ENCODE data around the gene UQCR10. TPM values are rescaled to one million over a fixed set of nuclear protein-coding genes. Genes with fewer than 3 reads are reported as not detected.

UQCR10 gene
- total RNA-seq, 1 experiment from 2014 or later: 74.1 TPM

GRCh38 chr22:29780748-29781676 is 13.8 kb downstream of the UQCR10 start:
- no peak for DNase-seq
- no peaks in the 10 kb centered on the region for H3K36me3 ChIP-seq (ENCODE audit: insufficient read depth, low read length)
- no peaks in the 10 kb centered on the region for H4K20me1 ChIP-seq (ENCODE audit: insufficient read depth, low read depth, low read length)
- H3K4me2 ChIP-seq (ENCODE audit: low read depth, low read length, poor library complexity, severe bottlenecking): no peak overlapping the region
- H3K9me3 ChIP-seq (ENCODE audit: low read length): no peaks in the 10 kb centered on the region
- H3K27ac ChIP-seq (ENCODE audit: low read length): no peak overlapping the region
- no peaks in the 10 kb centered on the region for H3K27me3 ChIP-seq (ENCODE audit: low read length)
- peaks cover 3% of the 10 kb centered on the region; the same call in 1 of the 2 replicates for H3K4me1 ChIP-seq (ENCODE audit: low read length)
- no peak overlapping the region for H2AFZ ChIP-seq (ENCODE audit: low read length)
- no peaks in the 10 kb centered on the region for H3K9me2 ChIP-seq (replicated peaks; ENCODE audit: insufficient read depth, low read length)
- H3K79me2 ChIP-seq (ENCODE audit: low read length): no peaks in the 10 kb centered on the region
- no peak overlapping the region for H3K4me3 ChIP-seq (ENCODE audit: low read length)
- H3K9ac ChIP-seq (ENCODE audit: low read length): no peak overlapping the region

GRCh38 chr22:29782061-29782845 is 15.1 kb downstream of the UQCR10 start:
- no peaks in the 10 kb centered on the region for H3K79me2 ChIP-seq (ENCODE audit: low read length)
- no peak for DNase-seq
- no peaks in the 10 kb centered on the region for H3K9me3 ChIP-seq (ENCODE audit: low read length)
- no peaks in the 10 kb centered on the region for H4K20me1 ChIP-seq (ENCODE audit: insufficient read depth, low read depth, low read length)
- no peak overlapping the region for H3K9ac ChIP-seq (ENCODE audit: low read length)
- no peaks in the 10 kb centered on the region for H3K9me2 ChIP-seq (replicated peaks; ENCODE audit: insufficient read depth, low read length)
- H3K4me2 ChIP-seq (ENCODE audit: low read depth, low read length, poor library complexity, severe bottlenecking): no peak overlapping the region
- no peaks in the 10 kb centered on the region for H3K27me3 ChIP-seq (ENCODE audit: low read length)
- no peak overlapping the region for H3K27ac ChIP-seq (ENCODE audit: low read length)
- H3K4me3 ChIP-seq (ENCODE audit: low read length): no peak overlapping the region
- H3K4me1 ChIP-seq (ENCODE audit: low read length): peaks cover 3% of the 10 kb centered on the region; the same call in 1 of the 2 replicates
- no peaks in the 10 kb centered on the region for H3K36me3 ChIP-seq (ENCODE audit: insufficient read depth, low read length)
- no peak overlapping the region for H2AFZ ChIP-seq (ENCODE audit: low read length)

- Histone ChIP-seq H3K27me3 (ENCODE audit: low read length) (no peaks in the 10 kb centered on the region), H2AFZ (ENCODE audit: low read length) (no peak overlapping the region), H3K4me1 (ENCODE audit: low read length) (peaks cover 3% of the 10 kb centered on the region; the same call in 1 of the 2 replicates), H3K79me2 (ENCODE audit: low read length) (no peaks in the 10 kb centered on the region), H3K9me2 (replicated peaks; ENCODE audit: insufficient read depth, low read length) (no peaks in the 10 kb centered on the region), H3K36me3 (ENCODE audit: insufficient read depth, low read length) (no peaks in the 10 kb centered on the region), H3K9ac (ENCODE audit: low read length) (no peak overlapping the region), H4K20me1 (ENCODE audit: insufficient read depth, low read depth, low read length) (no peaks in the 10 kb centered on the region), H3K4me2 (ENCODE audit: low read depth, low read length, poor library complexity, severe bottlenecking) (no peak overlapping the region), H3K9me3 (ENCODE audit: low read length) (no peaks in the 10 kb centered on the region), H3K4me3 (ENCODE audit: low read length) (no peak overlapping the region), H3K27ac (ENCODE audit: low read length) (no peak overlapping the region)
- DNase-seq: no peak
Observed at GRCh38 chr22:29784451-29785361, 17.5 kb downstream of the UQCR10 start.

GRCh38 chr22:29786031-29786430 is 18.9 kb downstream of the UQCR10 start:
- Histone ChIP-seq H3K36me3 (ENCODE audit: insufficient read depth, low read length) (no peaks in the 10 kb centered on the region), H4K20me1 (ENCODE audit: insufficient read depth, low read depth, low read length) (no peaks in the 10 kb centered on the region), H3K27ac (ENCODE audit: low read length) (no peak overlapping the region), H3K9me2 (replicated peaks; ENCODE audit: insufficient read depth, low read length) (no peaks in the 10 kb centered on the region), H3K27me3 (ENCODE audit: low read length) (no peaks in the 10 kb centered on the region), H3K4me3 (ENCODE audit: low read length) (no peak overlapping the region), H2AFZ (ENCODE audit: low read length) (no peak overlapping the region), H3K79me2 (ENCODE audit: low read length) (no peaks in the 10 kb centered on the region), H3K4me1 (ENCODE audit: low read length) (peaks cover 3% of the 10 kb centered on the region; the same call in 1 of the 2 replicates), H3K9me3 (ENCODE audit: low read length) (no peaks in the 10 kb centered on the region), H3K9ac (ENCODE audit: low read length) (no peak overlapping the region), H3K4me2 (ENCODE audit: low read depth, low read length, poor library complexity, severe bottlenecking) (no peak overlapping the region)
- DNase-seq: no peak

GRCh38 chr22:29787371-29787980 is 20.3 kb downstream of the UQCR10 start:
- H3K27me3 ChIP-seq (ENCODE audit: low read length): no peaks in the 10 kb centered on the region
- H3K4me2 ChIP-seq (ENCODE audit: low read depth, low read length, poor library complexity, severe bottlenecking): no peak overlapping the region
- no peaks in the 10 kb centered on the region for H4K20me1 ChIP-seq (ENCODE audit: insufficient read depth, low read depth, low read length)
- H2AFZ ChIP-seq (ENCODE audit: low read length): no peak overlapping the region
- H3K27ac ChIP-seq (ENCODE audit: low read length): no peak overlapping the region
- H3K4me1 ChIP-seq (ENCODE audit: low read length): peaks cover 3% of the 10 kb centered on the region; the same call in 1 of the 2 replicates
- DNase-seq: no peak
- H3K9ac ChIP-seq (ENCODE audit: low read length): no peak overlapping the region
- no peaks in the 10 kb centered on the region for H3K9me3 ChIP-seq (ENCODE audit: low read length)
- no peaks in the 10 kb centered on the region for H3K9me2 ChIP-seq (replicated peaks; ENCODE audit: insufficient read depth, low read length)
- no peak overlapping the region for H3K4me3 ChIP-seq (ENCODE audit: low read length)
- H3K79me2 ChIP-seq (ENCODE audit: low read length): no peaks in the 10 kb centered on the region
- H3K36me3 ChIP-seq (ENCODE audit: insufficient read depth, low read length): no peaks in the 10 kb centered on the region

GRCh38 chr22:29788339-29789279 is 21.4 kb downstream of the UQCR10 start:
- no peak overlapping the region for H3K4me3 ChIP-seq (ENCODE audit: low read length)
- no peak overlapping the region for H3K27ac ChIP-seq (ENCODE audit: low read length)
- no peak overlapping the region for H3K9ac ChIP-seq (ENCODE audit: low read length)
- H3K4me1 ChIP-seq (ENCODE audit: low read length): peaks cover 3% of the 10 kb centered on the region; the same call in 1 of the 2 replicates
- no peaks in the 10 kb centered on the region for H4K20me1 ChIP-seq (ENCODE audit: insufficient read depth, low read depth, low read length)
- no peaks in the 10 kb centered on the region for H3K27me3 ChIP-seq (ENCODE audit: low read length)
- H3K9me2 ChIP-seq (replicated peaks; ENCODE audit: insufficient read depth, low read length): no peaks in the 10 kb centered on the region
- no peaks in the 10 kb centered on the region for H3K36me3 ChIP-seq (ENCODE audit: insufficient read depth, low read length)
- no peaks in the 10 kb centered on the region for H3K9me3 ChIP-seq (ENCODE audit: low read length)
- H3K79me2 ChIP-seq (ENCODE audit: low read length): no peaks in the 10 kb centered on the region
- no peak overlapping the region for H3K4me2 ChIP-seq (ENCODE audit: low read depth, low read length, poor library complexity, severe bottlenecking)
- no peak for DNase-seq
- H2AFZ ChIP-seq (ENCODE audit: low read length): no peak overlapping the region

- Histone ChIP-seq H3K9ac (ENCODE audit: low read length) (no peak overlapping the region), H2AFZ (ENCODE audit: low read length) (no peak overlapping the region), H3K9me3 (ENCODE audit: low read length) (no peaks in the 10 kb centered on the region), H3K9me2 (replicated peaks; ENCODE audit: insufficient read depth, low read length) (no peaks in the 10 kb centered on the region), H4K20me1 (ENCODE audit: insufficient read depth, low read depth, low read length) (no peaks in the 10 kb centered on the region), H3K4me2 (ENCODE audit: low read depth, low read length, poor library complexity, severe bottlenecking) (no peak overlapping the region), H3K27ac (ENCODE audit: low read length) (no peak overlapping the region), H3K4me1 (ENCODE audit: low read length) (no peaks in the 10 kb centered on the region), H3K36me3 (ENCODE audit: insufficient read depth, low read length) (no peaks in the 10 kb centered on the region), H3K79me2 (ENCODE audit: low read length) (no peaks in the 10 kb centered on the region), H3K4me3 (ENCODE audit: low read length) (no peak overlapping the region), H3K27me3 (ENCODE audit: low read length) (no peaks in the 10 kb centered on the region)
- DNase-seq: no peak
Observed at GRCh38 chr22:29790061-29790460, 22.9 kb downstream of the UQCR10 start.

Data from Karpas-422 (cell line).